HepG2 (cell line): ENCODE data around the gene TTC32. TPM values are rescaled to one million over a fixed set of nuclear protein-coding genes. Genes with fewer than 3 reads are reported as not detected.

ENCODE experiments used
- ARNT2 ChIP-seq: sonication (generic); formaldehyde crosslinking; IDR thresholded peaks from 2 replicates; pipeline ENCODE4 v1.8.0; 2022; ENCODE audit warnings: mild to moderate bottlenecking, low read depth, missing genetic modification reagents, moderate library complexity
- ARNTL ChIP-seq: sonication (generic); formaldehyde crosslinking; IDR thresholded peaks from 2 replicates; pipeline ENCODE4 v1.4.0; 2020; ENCODE audit warnings: mild to moderate bottlenecking, missing genetic modification reagents
- CHD4 ChIP-seq: fragments of 200-600 bp; sonication (generic); IDR thresholded peaks from 2 replicates; pipeline ENCODE4 v1.7.0; 2017; ENCODE audit warnings: mild to moderate bottlenecking, low read length, borderline replicate concordance
- ETS1 ChIP-seq: sonication (generic); formaldehyde crosslinking; IDR thresholded peaks from 2 replicates; pipeline ENCODE4 v1.4.0; 2020; ENCODE audit warnings: missing genetic modification reagents
- FOXC1 ChIP-seq: sonication (generic); formaldehyde crosslinking; IDR thresholded peaks from 2 replicates; pipeline ENCODE4 v1.8.0; 2022; ENCODE audit warnings: mild to moderate bottlenecking, missing genetic modification reagents, borderline replicate concordance
- KAT2B ChIP-seq: fragments of 150-350 bp; IDR thresholded peaks from 2 replicates; pipeline ENCODE4 v1.6.1; 2014; ENCODE audit warnings: low read depth, low read length, borderline replicate concordance
- MEF2D ChIP-seq: sonication (generic); formaldehyde crosslinking; IDR thresholded peaks from 2 replicates; pipeline ENCODE4 v1.5.1; 2020; ENCODE audit warnings: mild to moderate bottlenecking, missing genetic modification reagents
- MTF1 ChIP-seq: sonication (generic); formaldehyde crosslinking; IDR thresholded peaks from 2 replicates; pipeline ENCODE4 v1.5.0; 2020; ENCODE audit warnings: missing genetic modification reagents
- NCOA2 ChIP-seq: sonication (generic); formaldehyde crosslinking; IDR thresholded peaks from 2 replicates; pipeline ENCODE4 v1.8.0; 2022; ENCODE audit warnings: inconsistent platforms
- NR2C2 ChIP-seq: sonication (generic); formaldehyde crosslinking; IDR thresholded peaks from 2 replicates; pipeline ENCODE4 v1.4.0; 2020; ENCODE audit warnings: missing genetic modification reagents, mild to moderate bottlenecking, moderate library complexity, borderline replicate concordance
- PAF1 ChIP-seq: IDR thresholded peaks from 2 replicates; pipeline ENCODE4 v1.6.1; 2016; ENCODE audit warnings: missing genetic modification reagents, missing compliant biosample characterization
- RCOR2 ChIP-seq: IDR thresholded peaks from 2 replicates; pipeline ENCODE4 v1.6.1; 2016; ENCODE audit warnings: missing biosample characterization, missing genetic modification reagents
- SAFB2 ChIP-seq: sonication (generic); formaldehyde crosslinking; IDR thresholded peaks from 2 replicates; pipeline ENCODE4 v1.5.1; 2020; ENCODE audit warnings: missing genetic modification reagents, low read depth, mild to moderate bottlenecking, borderline replicate concordance
- TEF ChIP-seq: sonication (generic); formaldehyde crosslinking; IDR thresholded peaks from 2 replicates; pipeline ENCODE4 v1.5.0; 2020; ENCODE audit warnings: missing genetic modification reagents
- ZBTB42 ChIP-seq: sonication (generic); formaldehyde crosslinking; IDR thresholded peaks from 2 replicates; pipeline ENCODE4 v1.5.0; 2020; ENCODE audit warnings: mild to moderate bottlenecking, missing genetic modification reagents
- ZFP1 ChIP-seq: IDR thresholded peaks from 2 replicates; pipeline ENCODE4 v1.6.1; 2016
- ZFP62 ChIP-seq: sonication (generic); formaldehyde crosslinking; IDR thresholded peaks from 2 replicates; pipeline ENCODE4 v1.4.0; 2020; ENCODE audit warnings: missing genetic modification reagents
- ZNF160 ChIP-seq: sonication (generic); formaldehyde crosslinking; IDR thresholded peaks from 2 replicates; pipeline ENCODE4 v1.8.0; 2022; ENCODE audit warnings: mild to moderate bottlenecking, inconsistent platforms, missing genetic modification reagents
- ZNF3 ChIP-seq: IDR thresholded peaks from 2 replicates; pipeline ENCODE4 v1.7.0; 2017; ENCODE audit warnings: inconsistent platforms
- ZNF576 ChIP-seq: sonication (generic); formaldehyde crosslinking; IDR thresholded peaks from 2 replicates; pipeline ENCODE4 v1.4.0; 2020; ENCODE audit warnings: mild to moderate bottlenecking, missing genetic modification reagents
- ZZZ3 ChIP-seq: sonication (generic); formaldehyde crosslinking; IDR thresholded peaks from 2 replicates; pipeline ENCODE4 v1.4.0; 2020; ENCODE audit warnings: missing genetic modification reagents, mild to moderate bottlenecking, borderline replicate concordance
- polyA plus RNA-seq, 8 experiments: library from polyadenylated mRNA; depleted of rRNA in 3 of 8; stranded (reverse) in 7 of 8; unstranded in 1 of 8; fragments of >200 nt; fragmentation: Illumina TruSeq in 4 of 8; extraction: Trizol in 4 of 8; gene quantifications; 2 replicates each; pipeline versions ENCODE4 v1.2.1 to v1.2.3, GENCODE V29; 2011 to 2016; ENCODE audit warnings: low read depth in 4 of 8, missing spikeins in 1 of 8, mixed read lengths in 1 of 8; ENCODE audit not compliant: insufficient read depth in 1 of 8
- total RNA-seq, 5 experiments: library from RNA; depleted of rRNA; stranded (reverse); fragments of >200 nt; fragmentation: Illumina TruSeq; extraction: Trizol; gene quantifications; 2 replicates each; pipeline ENCODE4 v1.2.3, GENCODE V29; 2016; ENCODE audit warnings: low read depth in 1 of 5
- TF ChIP-seq, protein P1 (sequence below): sonication (generic); formaldehyde crosslinking; conservative IDR thresholded peaks from 2 replicates; pipeline ENCODE4 v1.4.0; 2020; ENCODE audit warnings: missing genetic modification reagents
- TF ChIP-seq, protein P2 (sequence below), 2 experiments: IDR thresholded peaks; 2 replicates each; pipeline ENCODE4 v1.6.1; 2011 to 2012; ENCODE audit warnings: low read length in 2 of 2, borderline replicate concordance in 1 of 2, low read depth in 1 of 2, mild to moderate bottlenecking in 1 of 2, moderate library complexity in 1 of 2
- TF ChIP-seq, protein P3 (sequence below): IDR thresholded peaks from 2 replicates; pipeline ENCODE4 v1.6.1; 2016; ENCODE audit warnings: missing genetic modification reagents, missing compliant biosample characterization

Gene TTC32
- total and polyA plus RNA-seq, 2 of the 13 experiments (the other 11 are each of a cell fraction or from before 2014, with no cell fraction given): 21.6 to 38.3 TPM

GRCh38 chr2:19857100-19857499, 44.7 kb downstream of the TTC32 start (continued):
- no peak for TF ChIP-seq NR2C2 (CRISPR knock-in tag)
- TF ChIP-seq SAFB2 (CRISPR knock-in tag): no peak
- peak; percentile 19; the same call in 1 of the 2 replicates for TF ChIP-seq NCOA2 (CRISPR knock-in tag)
- TF ChIP-seq TEF (CRISPR knock-in tag): no peak
- no peak for TF ChIP-seq ZNF576
- no peak for TF ChIP-seq ZNF3
- TF ChIP-seq ZFP62 (CRISPR knock-in tag): no peak
- TF ChIP-seq MTF1 (CRISPR knock-in tag): no peak
- TF ChIP-seq KAT2B: 0 out of 2 replicates have a peak, but pooled peaks have one; percentile 5
- 0 out of 2 replicates have a peak, but pooled peaks have one; percentile 27 for TF ChIP-seq RCOR2 (CRISPR knock-in tag)
- no peak for TF ChIP-seq ZFP1 (CRISPR knock-in tag)
- no peak for TF ChIP-seq ARNT2 (CRISPR knock-in tag)
- no peak for TF ChIP-seq CHD4
- TF ChIP-seq ETS1: no peak
- TF ChIP-seq, protein P1, sequence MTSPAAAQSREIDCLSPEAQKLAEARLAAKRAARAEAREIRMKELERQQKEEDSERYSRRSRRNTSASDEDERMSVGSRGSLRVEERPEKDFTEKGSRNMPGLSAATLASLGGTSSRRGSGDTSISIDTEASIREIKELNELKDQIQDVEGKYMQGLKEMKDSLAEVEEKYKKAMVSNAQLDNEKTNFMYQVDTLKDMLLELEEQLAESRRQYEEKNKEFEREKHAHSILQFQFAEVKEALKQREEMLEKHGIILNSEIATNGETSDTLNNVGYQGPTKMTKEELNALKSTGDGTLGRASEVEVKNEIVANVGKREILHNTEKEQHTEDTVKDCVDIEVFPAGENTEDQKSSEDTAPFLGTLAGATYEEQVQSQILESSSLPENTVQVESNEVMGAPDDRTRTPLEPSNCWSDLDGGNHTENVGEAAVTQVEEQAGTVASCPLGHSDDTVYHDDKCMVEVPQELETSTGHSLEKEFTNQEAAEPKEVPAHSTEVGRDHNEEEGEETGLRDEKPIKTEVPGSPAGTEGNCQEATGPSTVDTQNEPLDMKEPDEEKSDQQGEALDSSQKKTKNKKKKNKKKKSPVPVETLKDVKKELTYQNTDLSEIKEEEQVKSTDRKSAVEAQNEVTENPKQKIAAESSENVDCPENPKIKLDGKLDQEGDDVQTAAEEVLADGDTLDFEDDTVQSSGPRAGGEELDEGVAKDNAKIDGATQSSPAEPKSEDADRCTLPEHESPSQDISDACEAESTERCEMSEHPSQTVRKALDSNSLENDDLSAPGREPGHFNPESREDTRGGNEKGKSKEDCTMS: no peak
- TF ChIP-seq ZBTB42: no peak
- TF ChIP-seq ARNTL (CRISPR knock-in tag): no peak
- TF ChIP-seq, protein P2, sequence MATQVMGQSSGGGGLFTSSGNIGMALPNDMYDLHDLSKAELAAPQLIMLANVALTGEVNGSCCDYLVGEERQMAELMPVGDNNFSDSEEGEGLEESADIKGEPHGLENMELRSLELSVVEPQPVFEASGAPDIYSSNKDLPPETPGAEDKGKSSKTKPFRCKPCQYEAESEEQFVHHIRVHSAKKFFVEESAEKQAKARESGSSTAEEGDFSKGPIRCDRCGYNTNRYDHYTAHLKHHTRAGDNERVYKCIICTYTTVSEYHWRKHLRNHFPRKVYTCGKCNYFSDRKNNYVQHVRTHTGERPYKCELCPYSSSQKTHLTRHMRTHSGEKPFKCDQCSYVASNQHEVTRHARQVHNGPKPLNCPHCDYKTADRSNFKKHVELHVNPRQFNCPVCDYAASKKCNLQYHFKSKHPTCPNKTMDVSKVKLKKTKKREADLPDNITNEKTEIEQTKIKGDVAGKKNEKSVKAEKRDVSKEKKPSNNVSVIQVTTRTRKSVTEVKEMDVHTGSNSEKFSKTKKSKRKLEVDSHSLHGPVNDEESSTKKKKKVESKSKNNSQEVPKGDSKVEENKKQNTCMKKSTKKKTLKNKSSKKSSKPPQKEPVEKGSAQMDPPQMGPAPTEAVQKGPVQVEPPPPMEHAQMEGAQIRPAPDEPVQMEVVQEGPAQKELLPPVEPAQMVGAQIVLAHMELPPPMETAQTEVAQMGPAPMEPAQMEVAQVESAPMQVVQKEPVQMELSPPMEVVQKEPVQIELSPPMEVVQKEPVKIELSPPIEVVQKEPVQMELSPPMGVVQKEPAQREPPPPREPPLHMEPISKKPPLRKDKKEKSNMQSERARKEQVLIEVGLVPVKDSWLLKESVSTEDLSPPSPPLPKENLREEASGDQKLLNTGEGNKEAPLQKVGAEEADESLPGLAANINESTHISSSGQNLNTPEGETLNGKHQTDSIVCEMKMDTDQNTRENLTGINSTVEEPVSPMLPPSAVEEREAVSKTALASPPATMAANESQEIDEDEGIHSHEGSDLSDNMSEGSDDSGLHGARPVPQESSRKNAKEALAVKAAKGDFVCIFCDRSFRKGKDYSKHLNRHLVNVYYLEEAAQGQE (IDR thresholded peaks at IDR 0.05; ENCODE audit: borderline replicate concordance in 1 of 2, low read depth in 1 of 2, low read length in 2 of 2): no peak
- TF ChIP-seq, protein P3, sequence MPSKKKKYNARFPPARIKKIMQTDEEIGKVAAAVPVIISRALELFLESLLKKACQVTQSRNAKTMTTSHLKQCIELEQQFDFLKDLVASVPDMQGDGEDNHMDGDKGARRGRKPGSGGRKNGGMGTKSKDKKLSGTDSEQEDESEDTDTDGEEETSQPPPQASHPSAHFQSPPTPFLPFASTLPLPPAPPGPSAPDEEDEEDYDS (CRISPR knock-in tag): no peak
- TF ChIP-seq ZZZ3 (CRISPR knock-in tag): no peak
- no peak for TF ChIP-seq FOXC1 (CRISPR knock-in tag)
- TF ChIP-seq MEF2D: 0 out of 2 replicates have a peak, but pooled peaks have one; percentile 21
- no peak for TF ChIP-seq ZNF160 (CRISPR knock-in tag)
- TF ChIP-seq PAF1: no peak
